HG03558 (cell line): Measurements from ENCODE around the gene C4BPA.

Experiments used
- ATAC-seq: cut with Tn5 transposase; IDR thresholded peaks from one replicate; pipeline ENCODE4 v1.9.1; 2021; ENCODE audit warnings: moderate number of reproducible peaks; ENCODE audit not compliant: unreplicated experiment; ENCODE audit errors: extremely low read depth

Gene C4BPA

DNA sequence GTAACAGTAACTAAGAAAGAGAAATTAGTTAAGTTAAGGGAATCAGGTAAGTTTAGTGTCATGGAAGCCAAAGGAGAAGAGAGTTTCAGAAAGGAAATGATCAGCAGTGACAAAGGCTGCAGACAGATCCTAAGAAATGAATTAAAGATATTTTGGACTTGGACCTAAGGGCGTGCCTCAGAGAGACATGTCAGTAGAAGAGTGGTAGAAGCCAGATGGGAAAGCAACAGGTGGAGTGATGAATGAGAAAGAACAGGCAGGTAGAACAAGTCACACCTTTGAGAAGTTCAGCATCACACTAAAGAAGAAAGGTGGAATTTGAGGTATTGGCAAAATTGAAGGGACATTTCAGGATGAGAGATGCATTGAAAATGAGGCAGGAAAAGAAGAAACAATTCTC is 1.4 kb upstream of the C4BPA start:
- no peak for ATAC-seq

DNA sequence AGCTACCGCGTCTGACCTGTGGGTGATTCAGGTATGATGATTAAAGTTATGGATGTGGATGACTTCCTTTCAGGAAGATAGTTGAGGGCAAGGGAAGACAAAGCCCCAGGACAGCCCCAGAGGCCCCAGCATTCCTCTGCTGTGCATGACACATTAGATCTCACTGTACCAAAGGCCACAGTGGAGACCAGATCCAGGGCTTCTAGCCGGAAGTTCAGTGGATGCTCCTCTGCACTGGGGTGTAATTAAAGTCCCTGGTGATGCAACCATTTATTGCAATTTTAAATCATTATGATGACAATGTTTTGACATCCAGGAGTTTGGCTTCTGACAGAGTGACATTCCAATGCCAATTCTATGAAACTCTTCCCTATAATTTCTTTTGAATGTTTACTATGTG is 5.0 kb downstream of the C4BPA start:
- no peak for ATAC-seq

DNA sequence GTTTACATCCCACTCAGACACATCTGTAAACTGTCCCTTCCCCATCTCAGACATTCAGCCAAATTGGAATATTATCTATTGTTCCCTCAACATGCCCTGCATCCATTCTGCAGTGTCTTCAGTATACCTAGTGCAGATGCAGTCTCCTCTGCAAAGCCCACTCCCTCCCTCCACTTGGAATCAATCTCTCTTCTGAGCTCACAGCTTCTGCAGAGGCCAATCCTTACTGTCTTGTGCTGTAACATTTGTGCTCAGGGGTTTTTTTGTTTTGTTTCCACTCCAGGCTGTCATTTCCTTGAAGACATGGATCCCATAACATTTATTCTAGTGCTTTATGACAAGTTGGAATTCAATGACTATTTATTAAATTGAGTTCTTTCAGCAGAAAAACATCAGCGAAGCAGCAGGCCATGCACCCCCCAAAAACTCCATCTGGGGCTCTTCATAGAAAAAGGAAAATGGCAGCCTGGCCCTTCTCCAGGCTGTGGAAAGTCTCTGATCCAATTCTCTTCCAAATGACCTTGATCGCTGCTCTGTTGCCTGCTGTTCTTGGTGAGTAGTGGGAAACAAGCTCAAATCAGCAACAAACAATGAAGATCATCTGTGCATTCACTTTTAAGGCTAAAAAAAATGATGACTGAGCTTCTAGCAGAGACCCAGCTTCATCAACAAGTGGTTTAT is 8.7 kb downstream of the C4BPA start:
- no peak for ATAC-seq

DNA sequence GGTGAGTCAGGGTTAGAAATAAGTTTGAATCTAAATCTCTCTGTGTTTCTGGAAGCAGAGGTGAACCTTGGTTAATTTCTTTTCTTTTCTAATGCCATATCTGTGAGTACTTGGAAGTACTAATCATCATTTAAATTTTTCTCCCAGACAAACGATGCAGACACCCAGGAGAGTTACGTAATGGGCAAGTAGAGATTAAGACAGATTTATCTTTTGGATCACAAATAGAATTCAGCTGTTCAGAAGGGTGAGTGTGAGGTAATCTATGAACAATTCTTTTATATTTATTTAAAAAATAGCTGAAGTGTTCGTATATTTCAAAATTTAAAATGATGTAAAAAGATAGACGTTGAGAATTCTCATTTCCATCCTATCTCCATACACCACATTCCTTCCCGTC is 11.2 kb downstream of the C4BPA start:
- ATAC-seq: no peak

DNA sequence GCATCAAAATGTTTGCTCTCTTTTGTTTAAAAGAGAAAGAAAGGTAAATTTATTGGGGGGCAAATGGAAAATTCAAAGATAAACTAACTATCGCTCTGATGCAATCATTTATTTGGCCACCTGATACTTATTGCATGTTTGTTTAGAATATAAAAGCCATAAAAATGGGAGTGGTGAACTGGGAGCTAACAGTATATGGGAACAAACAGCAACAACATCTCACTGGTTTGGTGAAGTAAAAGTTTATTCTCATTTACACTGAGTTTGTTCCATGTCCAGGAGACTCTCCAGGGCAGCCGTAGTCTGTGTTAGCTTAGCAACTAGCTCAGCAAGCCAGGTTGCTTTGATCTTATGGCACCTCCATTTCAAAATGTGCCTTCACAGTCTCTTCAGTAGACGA is 20.4 kb downstream of the C4BPA start:
- ATAC-seq: no peak

DNA sequence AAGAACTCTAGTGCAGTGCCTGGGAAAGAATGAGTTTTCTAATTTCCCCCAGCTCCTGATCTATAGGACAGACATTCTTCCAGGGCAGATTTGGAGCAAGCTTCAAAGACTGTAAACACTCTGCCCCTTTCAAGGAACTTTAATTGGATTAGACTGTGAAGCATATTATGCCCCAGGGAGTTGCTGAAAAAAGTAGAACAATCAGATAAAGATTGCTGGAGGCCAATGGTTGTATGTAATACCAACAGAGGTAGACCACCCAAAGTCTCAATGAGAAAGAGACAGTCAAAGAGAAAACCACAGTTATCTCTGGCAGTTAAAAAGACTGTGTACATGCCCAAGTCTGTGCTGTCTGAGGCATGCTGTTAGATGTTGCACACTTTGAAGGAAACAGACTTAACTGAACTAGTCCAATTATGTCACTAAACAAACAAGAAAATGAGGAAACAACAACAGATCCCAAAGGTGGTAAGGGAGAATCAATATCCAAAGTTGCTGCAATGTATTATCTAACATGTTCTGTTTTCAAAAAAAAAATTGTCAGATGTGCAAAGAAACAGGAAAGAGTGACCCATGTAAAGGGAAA is 24.4 kb downstream of the C4BPA start:
- no peak for ATAC-seq

DNA sequence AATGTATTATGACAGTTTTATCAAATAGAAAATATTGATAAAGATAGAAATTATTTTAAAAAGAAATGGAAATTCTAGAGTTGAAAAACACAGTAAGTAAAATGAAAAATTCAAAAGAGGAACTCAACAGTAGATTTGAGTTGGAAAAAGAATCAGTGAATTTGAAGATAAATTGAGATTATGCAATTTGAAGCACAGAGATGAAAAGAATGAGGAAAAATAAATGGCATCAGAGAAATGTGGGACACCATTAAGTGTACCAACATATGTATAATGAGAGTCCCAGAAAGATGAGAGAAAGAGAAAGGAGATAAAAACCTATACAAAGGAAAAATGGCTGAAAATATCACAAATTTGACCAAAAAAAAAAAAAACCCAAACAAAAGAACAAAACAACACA is 25.0 kb downstream of the C4BPA start:
- no peak for ATAC-seq

DNA sequence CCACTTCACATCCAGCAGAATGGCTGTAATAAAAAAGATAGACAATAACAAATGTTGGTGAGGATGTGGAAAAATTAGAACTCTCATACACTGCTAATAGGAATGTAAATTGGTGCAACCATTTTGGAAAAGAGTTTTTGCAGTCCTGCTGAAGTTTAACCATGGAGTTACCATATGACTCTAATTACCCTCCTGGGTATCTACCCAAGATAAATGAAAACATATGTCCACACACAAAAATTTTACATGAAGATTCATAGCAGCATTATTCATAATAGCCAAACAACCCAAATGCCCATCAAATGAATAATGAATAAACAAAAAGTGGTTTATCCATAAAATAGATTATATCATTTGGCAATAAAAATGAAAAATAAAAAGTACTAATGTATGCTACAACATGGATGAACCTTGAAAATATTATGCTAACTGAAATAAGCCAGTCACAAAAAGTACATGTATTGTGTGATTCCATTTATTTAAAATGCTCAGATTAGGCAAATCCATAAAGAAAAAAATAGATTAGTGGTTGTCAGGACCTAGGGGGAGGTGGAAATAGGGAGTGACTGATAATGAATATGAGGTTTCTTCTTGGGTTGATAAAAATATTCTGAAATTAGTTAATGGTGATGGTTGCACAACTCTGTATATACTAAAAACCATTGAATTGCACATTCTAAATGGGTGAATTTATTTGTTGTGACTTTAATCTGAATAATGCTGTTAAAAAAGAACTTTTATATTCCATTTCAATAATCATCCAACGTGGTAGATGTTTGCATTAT is 26.4 kb downstream of the C4BPA start:
- no peak for ATAC-seq

DNA sequence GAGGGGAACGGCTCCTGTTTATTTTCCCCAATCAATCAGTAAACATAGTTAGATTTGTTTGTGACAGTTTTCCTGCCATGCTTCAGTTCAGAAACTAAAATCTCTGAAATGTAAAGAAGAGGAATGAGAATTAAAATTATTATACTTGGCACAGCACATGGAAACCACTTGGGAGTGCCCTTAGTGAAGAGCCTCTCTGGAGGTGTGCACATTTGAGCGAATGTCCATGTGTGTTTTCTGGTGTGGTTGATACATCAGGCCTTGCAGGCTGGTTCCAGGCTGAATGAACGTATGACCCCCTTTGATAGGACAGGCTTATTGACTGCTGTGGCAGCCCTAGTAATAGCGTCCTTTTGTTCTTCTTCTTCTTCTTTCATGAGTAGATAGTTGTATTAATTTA is 27.1 kb downstream of the C4BPA start:
- ATAC-seq: no peak

DNA sequence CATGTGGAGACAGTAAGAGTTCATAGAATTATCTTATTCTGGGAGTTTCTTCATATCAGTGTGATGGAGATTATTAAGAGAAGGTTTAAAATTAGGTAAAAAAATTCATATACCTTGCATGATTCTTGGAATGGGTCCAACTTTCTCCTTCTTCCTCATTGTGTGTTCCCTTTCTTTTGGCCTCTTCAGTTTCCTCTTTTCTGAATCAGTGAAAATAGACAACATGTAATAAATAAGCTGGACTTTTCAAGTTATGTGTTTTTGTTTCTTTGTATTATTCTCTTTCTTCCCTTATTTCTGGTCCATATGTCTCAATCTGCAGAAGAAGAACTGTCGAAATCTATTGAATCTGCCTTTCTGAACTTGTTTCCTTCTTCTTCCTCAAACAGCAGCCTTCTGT is 30.5 kb downstream of the C4BPA start:
- ATAC-seq: no peak

DNA sequence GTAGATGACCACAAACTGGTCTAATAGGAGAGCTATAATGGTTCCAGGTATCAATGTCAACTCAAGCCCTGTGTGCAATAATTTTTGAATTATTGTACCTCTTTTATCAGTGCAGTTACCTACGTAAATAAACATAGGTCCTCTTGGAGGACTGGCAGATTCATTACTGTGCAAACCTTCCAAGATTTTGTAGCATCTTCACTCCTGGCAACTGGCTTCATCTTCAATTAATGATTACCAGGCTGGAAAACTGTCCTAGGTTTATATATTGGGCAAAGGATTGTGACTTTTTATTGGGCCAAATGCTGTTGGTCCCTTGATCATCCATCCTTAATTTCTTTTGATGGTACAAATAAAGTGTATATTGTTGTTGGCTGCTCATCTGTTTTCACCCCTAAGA is 35.6 kb downstream of the C4BPA start:
- no peak for ATAC-seq

DNA sequence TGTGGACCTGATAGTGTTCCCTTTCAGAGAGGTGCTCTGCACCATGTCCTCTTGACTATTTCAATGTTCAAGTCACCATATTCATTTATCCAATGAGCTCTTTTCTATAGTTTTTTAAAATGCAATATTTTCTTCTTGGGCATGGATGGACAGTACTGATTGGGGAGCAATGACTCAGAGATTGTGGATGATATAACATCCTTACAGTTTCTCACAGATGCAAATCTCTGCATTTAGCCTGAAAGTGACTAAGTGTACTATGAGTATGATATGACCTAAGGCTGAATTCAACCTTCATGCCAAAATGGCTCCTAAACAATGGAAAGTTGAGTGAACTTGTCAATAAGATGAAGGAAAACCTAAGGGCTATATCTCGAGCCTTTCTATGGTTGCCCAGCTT is 36.5 kb downstream of the C4BPA start:
- ATAC-seq: no peak

DNA sequence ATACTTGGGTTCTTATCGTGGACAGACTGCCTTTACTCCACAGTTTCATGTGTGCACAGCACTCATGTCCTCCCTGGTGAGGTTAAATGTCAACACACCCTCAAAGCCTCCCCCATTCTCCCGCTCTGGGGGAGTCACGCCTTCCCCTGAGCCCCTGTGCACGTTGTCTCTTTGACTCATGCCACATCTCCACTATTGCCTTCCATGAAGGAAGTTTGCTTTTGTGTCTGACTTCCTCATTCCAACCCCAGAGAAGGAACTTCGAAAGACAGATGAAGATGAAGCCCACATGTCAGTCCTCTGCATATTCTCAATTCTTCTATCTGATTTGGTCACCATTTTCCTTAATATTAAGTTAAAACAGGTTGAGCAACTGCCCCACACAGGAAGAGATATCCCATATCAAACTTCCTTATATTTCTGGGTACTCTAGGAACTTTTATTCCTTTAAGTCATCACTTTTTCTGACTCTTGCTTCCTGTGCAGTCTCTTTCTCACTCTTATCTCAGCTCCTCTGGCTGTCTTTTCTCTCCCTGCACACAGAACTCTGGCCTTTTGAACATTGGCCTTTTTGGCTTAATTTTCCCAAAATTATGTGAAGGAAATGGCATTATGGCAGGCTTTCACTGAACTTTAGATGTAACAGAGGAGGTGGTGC is 41.5 kb downstream of the C4BPA start:
- no peak for ATAC-seq

DNA sequence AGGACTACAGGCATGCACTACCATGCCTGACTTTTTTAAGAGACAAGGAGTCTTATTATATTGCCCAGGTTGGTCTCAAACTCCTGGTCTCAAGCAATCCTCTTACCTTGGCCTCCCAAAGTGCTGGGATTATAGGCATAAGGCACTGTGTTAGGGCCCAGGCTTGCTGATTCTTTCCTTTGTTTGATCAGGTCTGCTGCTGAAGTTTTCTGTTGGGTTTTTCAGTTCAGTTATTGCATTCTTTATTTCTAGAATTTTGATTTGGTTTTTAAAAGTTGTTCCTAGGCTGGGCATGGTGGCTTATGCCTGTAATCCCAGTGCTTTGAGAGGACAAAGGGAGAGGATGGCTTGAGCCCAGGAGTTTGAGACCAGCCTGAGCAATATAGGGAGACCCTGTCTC is 47.9 kb downstream of the C4BPA start:
- no peak for ATAC-seq

DNA sequence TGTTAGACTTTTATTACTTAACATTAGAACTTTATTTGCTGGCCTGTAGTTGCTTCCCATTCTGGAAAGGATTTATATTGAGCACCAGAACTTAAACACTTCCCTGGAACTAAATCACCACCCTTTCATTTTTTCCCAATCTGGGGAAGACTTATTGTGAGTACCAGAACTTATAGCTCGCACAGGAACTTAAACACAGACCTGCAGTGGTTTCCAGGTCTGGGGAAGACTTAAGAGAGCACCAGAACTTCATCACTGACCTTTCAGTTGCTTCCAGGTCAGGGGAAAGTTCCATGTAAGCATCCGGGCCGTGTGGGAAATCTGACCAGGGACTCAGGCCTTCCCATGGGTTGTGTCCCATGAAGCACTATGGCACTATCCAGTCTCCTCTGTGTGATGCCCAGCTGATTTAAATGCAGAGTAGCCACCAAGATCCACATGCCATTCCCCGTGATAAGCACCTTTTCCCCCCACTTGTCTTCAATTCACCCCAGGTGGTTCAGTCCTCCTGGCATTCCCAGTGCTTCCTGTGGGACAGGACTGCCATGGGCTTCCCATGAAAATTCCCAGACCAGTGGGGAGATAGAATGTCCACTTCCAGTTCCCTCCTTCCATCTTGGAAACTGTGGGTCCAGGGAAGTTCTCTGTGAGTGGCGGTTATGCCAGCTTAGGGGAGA is 48.9 kb downstream of the C4BPA start:
- ATAC-seq: no peak

DNA sequence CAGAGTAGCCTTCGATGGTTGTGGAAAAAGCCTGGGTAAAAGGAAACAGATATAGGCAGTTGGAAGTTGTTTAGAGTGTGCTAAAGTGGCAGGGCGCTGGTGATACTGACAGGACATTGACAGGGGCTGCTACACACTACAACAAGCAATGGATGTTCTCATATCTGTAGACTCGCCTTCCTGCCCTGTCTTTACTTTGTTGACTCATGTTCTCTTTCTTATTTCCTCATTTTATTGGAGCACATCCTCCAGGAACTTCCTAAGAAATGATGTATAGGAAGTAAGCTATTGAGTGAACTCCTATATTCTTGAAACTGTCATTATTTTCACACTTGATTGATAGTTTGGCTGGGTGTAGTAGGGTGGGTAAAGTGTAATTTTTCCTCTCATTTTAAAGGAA is 51.0 kb downstream of the C4BPA start:
- no peak for ATAC-seq

DNA sequence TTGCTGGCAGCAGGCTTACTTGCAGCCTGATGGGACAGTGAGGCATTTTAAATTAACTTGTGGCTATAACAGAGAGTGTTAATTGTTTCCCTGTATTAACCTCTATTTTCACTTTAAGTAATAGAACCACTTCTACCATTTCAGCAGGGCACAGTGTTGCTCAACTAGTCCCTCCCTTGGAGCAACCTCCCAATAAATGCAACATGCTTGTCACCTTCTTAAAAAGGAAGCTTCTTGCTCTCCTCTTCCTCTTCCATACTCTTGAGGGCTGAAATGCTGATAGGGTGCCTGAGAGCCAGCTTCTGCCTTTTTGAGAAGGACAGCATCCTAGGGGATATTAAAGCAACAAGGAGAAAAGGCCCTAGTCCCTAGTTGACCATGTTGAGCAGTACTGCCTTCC is 52.1 kb downstream of the C4BPA start:
- ATAC-seq: no peak

DNA sequence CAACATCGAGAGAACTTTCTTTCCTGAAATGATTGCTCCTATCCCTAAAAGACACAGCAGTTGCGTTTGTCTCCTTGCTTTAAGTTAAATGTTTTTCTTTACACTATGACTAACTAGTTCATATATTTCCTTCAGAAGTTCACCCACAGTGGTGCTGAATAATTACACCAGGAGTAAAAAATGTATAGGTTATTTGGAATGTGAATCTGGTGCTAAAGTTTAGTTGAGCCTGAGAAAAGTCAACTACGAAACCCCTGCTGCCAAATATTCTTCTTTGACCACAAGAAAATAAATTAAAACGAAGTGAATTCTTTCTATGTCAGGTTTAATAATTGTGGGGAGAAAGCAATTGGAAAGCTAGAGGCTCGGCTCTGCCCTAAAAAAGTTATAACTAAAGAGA is 52.8 kb downstream of the C4BPA start:
- ATAC-seq: no peak

DNA sequence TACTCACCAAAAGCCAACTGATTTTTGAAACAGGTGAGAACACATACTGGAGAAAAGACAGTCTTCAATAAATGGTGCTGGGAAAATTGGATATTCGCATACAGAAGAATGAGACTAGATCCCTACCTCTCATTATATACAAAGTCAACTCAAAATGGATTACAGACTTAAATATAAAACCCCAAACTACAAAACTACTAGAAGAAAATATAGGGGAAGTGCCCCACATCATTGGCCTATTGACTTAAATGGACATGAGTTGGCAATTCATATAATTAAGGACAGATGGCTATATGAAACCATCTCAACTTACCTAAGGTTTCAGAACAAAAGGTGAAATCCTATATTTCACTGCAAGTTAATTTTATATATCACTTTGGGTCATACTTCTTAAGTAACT is 60.1 kb downstream of the C4BPA start:
- no peak for ATAC-seq

DNA sequence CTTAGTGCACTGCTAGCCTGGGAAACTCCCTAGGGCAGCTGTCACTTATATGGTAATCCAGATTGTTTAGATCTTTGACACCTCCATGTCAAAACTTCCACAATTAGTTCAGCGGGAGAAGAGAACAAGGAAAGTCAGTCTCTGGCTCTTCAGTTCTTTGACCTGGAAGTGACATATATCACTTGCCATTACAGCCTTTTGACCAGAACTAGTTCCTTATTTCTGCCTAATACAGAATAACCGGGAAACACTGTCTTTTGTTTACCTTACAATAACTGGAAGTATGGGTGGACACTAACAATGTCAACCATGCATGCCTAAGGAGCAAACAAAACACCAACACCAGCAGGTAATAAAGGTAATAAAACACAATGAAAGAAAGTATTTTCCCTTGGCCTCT is 68.3 kb downstream of the C4BPA start:
- ATAC-seq: no peak

DNA sequence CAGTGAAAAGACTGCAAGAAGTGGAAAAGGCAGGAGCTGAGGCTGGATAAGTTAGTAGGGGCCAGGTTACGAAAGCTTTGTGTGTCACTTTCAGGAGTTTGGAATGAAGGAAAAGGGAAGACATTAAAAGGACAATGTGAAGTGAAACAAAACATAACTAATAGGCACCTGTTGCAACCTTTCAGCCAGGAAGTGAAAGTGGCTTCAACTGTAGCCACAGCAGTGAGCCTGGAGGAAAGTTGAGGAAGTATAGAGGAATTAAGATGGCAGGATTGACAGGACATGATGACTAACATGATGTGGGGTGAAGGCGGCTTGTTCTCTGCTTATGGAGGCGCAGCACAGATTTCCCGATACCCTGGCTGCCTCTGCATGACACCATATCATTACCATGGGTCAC is 68.9 kb downstream of the C4BPA start:
- ATAC-seq: no peak
